VCaP (cell line): ENCODE results near the gene AIRE.

Experiments
- H3K27ac ChIP-seq: fragments of 450-650 bp; 2 replicates; pipeline ENCODE4 v1.5.1; 2017
- TF ChIP-seq, protein P1 (sequence below): fragments of 450-650 bp; conservative IDR thresholded peaks from 2 replicates; pipeline ENCODE4 v1.5.1; 2017; ENCODE audit warnings: mild to moderate bottlenecking, moderate library complexity

AIRE gene

DNA sequence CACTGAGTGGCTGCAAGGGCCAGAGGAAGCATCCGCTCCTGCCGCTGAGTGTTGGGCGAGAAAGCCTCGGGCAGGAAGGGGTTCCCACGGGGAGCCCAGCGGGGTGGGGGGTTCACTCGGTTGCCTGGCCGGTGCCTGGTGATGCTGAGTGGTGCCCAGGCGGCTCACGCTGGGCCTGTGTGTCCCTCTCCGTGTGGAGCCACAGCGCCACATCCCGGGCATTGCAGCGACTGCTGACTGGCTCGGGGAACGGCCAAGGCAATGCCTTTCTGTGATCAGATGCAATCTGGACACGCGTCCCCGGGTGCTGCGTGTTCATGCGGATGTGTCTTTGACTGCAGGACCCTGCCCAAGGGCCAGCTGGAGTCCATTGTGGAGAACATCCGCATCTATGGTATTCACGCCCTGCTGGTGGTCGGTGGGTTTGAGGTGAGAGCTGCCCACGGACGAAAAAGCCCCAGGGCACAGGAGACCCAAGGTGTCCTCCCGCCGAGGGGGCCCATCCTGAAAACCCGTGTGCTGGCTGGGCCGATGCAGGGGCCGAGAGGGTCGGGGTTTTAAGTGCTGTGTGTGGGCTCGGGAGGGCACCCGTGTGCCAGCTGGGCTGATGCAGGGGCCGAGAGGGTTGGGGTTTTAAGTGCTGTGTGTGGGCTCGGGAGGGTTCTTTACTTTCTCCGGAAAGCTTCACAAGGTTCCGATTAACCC, 37.1 kb downstream of the AIRE start:
- no peak overlapping the region for H3K27ac ChIP-seq
- TF ChIP-seq, protein P1, sequence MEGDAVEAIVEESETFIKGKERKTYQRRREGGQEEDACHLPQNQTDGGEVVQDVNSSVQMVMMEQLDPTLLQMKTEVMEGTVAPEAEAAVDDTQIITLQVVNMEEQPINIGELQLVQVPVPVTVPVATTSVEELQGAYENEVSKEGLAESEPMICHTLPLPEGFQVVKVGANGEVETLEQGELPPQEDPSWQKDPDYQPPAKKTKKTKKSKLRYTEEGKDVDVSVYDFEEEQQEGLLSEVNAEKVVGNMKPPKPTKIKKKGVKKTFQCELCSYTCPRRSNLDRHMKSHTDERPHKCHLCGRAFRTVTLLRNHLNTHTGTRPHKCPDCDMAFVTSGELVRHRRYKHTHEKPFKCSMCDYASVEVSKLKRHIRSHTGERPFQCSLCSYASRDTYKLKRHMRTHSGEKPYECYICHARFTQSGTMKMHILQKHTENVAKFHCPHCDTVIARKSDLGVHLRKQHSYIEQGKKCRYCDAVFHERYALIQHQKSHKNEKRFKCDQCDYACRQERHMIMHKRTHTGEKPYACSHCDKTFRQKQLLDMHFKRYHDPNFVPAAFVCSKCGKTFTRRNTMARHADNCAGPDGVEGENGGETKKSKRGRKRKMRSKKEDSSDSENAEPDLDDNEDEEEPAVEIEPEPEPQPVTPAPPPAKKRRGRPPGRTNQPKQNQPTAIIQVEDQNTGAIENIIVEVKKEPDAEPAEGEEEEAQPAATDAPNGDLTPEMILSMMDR, result no peak

DNA sequence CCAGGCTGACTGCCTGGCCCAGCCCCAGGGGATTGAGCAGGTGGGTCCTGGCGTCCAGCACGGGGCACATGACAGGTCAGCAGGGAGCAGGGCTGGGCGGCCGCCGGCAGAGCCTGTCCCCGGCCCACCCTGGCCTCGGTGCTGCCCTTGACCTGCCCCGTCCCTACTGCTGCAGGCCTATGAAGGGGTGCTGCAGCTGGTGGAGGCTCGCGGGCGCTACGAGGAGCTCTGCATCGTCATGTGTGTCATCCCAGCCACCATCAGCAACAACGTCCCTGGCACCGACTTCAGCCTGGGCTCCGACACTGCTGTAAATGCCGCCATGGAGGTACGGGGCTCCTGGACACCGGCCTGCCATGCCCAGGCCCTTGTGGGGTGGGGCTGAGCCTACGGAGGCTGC, 37.9 kb downstream of the AIRE start:
- TF ChIP-seq, protein P1, result no peak
- H3K27ac ChIP-seq, result no peak overlapping the region

DNA sequence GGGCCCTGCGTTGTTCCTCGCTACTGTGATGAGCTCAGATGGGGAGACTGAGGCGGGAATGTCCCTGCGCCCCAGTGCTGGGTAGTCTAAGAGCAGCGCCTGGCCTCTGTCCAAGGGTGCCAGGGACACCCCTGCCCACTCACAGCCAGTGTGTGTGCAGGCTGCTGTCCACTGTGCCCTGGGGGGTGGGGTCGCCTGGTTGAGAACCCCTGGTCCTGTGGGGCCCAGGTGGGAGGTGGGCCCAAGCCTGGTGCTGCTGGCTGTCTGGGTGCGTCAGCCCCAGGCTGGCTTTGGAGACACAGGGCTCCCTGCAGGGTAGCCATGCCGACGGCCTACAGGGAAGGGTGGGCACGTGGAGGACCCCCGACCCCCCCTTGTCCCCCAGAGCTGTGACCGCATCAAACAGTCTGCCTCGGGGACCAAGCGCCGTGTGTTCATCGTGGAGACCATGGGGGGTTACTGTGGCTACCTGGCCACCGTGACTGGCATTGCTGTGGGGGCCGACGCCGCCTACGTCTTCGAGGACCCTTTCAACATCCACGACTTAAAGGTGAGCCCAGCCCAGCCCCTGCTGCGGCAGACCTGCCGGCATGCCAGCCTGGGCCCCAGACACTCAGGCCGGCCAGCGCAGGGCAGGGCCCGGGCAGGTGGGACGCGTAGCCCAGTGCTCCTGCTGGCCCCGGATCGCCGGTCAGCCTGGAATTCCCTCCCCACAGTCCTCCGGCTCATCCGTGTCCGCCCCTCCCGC, 38.6 kb downstream of the AIRE start:
- TF ChIP-seq, protein P1, result no peak
- no peak overlapping the region for H3K27ac ChIP-seq

DNA sequence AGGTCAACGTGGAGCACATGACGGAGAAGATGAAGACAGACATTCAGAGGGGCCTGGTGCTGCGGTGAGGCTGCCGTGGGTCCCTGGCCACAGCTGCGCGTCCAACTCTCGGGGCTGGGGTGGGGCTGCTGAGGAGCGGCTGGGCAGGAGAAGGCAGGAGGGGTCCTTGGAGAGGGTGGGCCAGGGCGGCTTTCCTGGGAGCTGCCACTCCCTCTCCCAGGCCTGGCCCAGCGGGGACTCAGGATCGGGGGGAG, 39.1 kb downstream of the AIRE start:
- H3K27ac ChIP-seq, result no peak overlapping the region
- TF ChIP-seq, protein P1, result no peak

DNA sequence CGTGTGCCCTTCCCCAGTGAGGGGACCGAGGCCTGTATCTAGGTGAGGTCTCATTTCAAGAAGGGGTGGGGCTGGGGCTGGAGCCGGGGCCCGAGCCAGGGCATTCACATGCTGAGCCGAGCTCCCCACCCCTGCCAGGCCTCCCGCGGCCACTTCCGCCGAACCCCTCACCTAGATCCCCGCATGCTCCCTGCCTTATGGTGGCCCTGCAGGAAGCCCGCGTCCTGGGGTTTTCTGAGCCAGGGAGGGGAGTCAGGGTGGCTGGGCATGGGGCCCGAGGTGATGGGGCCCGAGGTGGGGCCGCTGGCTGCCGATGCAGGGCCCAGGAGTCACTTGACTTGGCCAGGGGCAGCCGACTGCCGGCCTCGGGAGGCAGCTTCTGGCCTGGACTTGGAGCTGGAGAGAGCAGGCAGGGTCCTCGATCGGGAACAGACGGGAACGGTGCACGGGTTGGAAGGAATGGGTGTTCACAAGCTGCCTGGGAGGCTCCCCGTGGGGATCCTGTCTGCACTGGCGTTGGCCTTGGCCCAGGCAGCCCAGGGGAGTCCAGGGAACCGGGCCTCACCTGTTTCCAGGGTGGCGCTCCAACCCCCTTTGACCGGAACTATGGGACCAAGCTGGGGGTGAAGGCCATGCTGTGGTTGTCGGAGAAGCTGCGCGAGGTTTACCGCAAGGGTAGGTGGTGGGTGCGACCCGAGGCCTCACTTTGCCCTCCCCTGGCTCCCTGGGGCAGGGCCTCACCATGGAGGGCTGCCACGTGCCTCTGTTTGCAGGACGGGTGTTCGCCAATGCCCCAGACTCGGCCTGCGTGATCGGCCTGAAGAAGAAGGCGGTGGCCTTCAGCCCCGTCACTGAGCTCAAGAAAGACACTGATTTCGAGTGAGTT, 40.0 kb downstream of the AIRE start:
- TF ChIP-seq, protein P1, result no peak
- H3K27ac ChIP-seq, result no peak overlapping the region

DNA sequence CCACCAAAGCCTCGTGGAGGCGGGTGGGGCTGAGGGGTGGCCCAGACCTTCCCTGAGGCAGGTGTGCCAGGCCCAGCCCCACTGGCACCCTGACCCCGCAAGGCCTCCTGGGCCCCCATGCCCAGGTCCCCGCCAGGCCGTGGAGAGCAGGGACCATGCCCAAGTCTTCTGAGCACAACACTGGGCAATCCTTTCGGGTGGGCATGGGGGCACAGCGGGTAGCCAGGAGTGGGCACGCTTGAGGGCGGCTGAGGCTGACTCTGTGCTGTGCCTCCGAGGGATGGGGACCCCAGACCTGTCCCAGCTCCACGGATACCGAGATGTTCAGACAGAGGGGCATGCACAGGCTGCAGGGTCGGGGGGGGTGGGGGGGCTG, 40.6 kb downstream of the AIRE start:
- no peak overlapping the region for H3K27ac ChIP-seq
- TF ChIP-seq, protein P1, result no peak
